MM.1S (cell line): ENCODE data around the gene SUCNR1.
"Not testable (repeated sequence)": the region's sequence is repeated elsewhere in the genome, so short reads cannot be mapped to it uniquely, and the experiment has no call there.

Experiments used
- DNase-seq: peaks from one replicate; pipeline ENCODE4 v3.0.0-alpha.2; 2015
- H2AFZ ChIP-seq: fragments of 300-600 bp; sonication (generic); 2 replicates; pipeline ENCODE4 v1.6.0; 2016; ENCODE audit warnings: antibody characterized with exemption, low read length
- H3F3A ChIP-seq: fragments of 300-600 bp; sonication (generic); 2 replicates; pipeline ENCODE4 v1.6.1; 2016; ENCODE audit warnings: mild to moderate bottlenecking, antibody characterized with exemption, low read length, moderate library complexity, mixed read lengths; ENCODE audit not compliant: insufficient read depth
- H3K27ac ChIP-seq: fragments of 300-600 bp; sonication (generic); 2 replicates; pipeline ENCODE4 v1.5.1; 2016; ENCODE audit warnings: mild to moderate bottlenecking, low read length
- H3K27me3 ChIP-seq: fragments of 300-600 bp; sonication (generic); replicated peaks from 2 replicates; pipeline ENCODE4 v1.6.0; 2016; ENCODE audit warnings: low read length; ENCODE audit not compliant: insufficient read depth
- H3K36me3 ChIP-seq: fragments of 300-600 bp; sonication (generic); replicated peaks from 2 replicates; pipeline ENCODE4 v1.6.1; 2016; ENCODE audit warnings: mild to moderate bottlenecking, low read length, mixed read lengths; ENCODE audit not compliant: insufficient read depth
- H3K4me1 ChIP-seq: fragments of 300-600 bp; sonication (generic); 2 replicates; pipeline ENCODE4 v1.6.1; 2016; ENCODE audit warnings: low read length, mixed read lengths
- H3K4me2 ChIP-seq: fragments of 300-600 bp; sonication (generic); 2 replicates; pipeline ENCODE4 v1.6.0; 2016; ENCODE audit warnings: low read depth, low read length
- H3K4me3 ChIP-seq: fragments of 300-600 bp; sonication (generic); 2 replicates; pipeline ENCODE4 v1.5.1; 2016; ENCODE audit warnings: low read length, mixed read lengths
- H3K79me2 ChIP-seq: fragments of 300-600 bp; sonication (generic); 2 replicates; pipeline ENCODE4 v1.6.1; 2016; ENCODE audit warnings: mixed run types, low read length, mixed read lengths
- H3K9ac ChIP-seq: fragments of 300-600 bp; sonication (generic); 2 replicates; pipeline ENCODE4 v1.6.1; 2016; ENCODE audit warnings: low read length, mixed read lengths
- H3K9me2 ChIP-seq: fragments of 300-600 bp; sonication (generic); replicated peaks from 2 replicates; pipeline ENCODE4 v1.6.1; 2016; ENCODE audit warnings: mild to moderate bottlenecking, low read length, mixed read lengths; ENCODE audit not compliant: insufficient read depth
- H3K9me3 ChIP-seq: fragments of 300-600 bp; sonication (generic); replicated peaks from 2 replicates; pipeline ENCODE4 v1.6.1; 2016; ENCODE audit warnings: mild to moderate bottlenecking, low read length, mixed read lengths; ENCODE audit not compliant: insufficient read depth
- H4K20me1 ChIP-seq: fragments of 300-600 bp; sonication (generic); 2 replicates; pipeline ENCODE4 v1.6.1; 2016; ENCODE audit warnings: mild to moderate bottlenecking, low read length, moderate library complexity, mixed read lengths; ENCODE audit not compliant: insufficient read depth
- EZH2 ChIP-seq: fragments of 300-600 bp; sonication (generic); optimal IDR thresholded peaks from 2 replicates; pipeline ENCODE3; 2017; ENCODE audit warnings: low read depth, mild to moderate bottlenecking, antibody characterized with exemption, low read length, mixed read lengths
- EZH2phosphoT487 ChIP-seq: fragments of 300-600 bp; sonication (generic); IDR thresholded peaks from 2 replicates; pipeline ENCODE4 v1.6.1; 2018; ENCODE audit warnings: antibody characterized with exemption, low read length
- TF ChIP-seq, protein P1 (sequence below): fragments of 300-600 bp; sonication (generic); IDR thresholded peaks from 2 replicates; pipeline ENCODE4 v1.5.1; 2016; ENCODE audit warnings: antibody characterized with exemption, low read length, mixed read lengths

The SUCNR1 gene

DNA sequence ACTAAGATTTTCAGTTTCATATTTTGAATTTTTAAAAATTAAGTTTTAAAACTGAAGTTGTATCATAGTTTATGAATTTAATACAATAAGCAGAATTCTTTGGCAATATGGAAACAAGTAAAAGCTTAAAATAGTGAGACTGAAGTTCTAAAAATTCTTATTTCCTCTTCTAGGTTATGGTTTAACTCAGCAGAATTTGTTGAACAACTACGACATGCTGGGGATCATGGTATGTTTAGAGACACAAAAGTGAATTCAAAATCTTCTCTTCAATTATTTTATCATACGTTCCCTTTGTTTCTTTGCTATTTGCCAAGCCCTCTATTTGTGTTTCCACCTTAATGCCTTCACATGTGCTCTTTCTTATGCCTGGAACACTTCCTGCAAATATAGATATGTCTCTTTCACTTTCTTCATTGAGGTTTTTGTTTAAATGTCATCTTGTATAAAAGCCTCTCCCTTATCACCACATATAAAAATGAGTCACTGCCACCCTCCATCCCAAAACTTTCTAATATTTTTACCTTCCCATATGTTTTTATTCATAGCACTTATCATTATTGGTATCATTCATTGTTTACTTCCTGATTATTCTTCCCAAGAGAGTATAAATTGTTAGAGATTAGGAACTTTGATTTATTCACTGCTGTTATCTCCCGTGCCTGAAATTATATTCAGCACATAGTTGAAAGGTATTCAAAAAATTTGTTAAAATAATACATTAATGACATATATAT, 6.4 kb downstream of the SUCNR1 start:
- Histone ChIP-seq H3K9me3 (no peaks in the 10 kb centered on the region), H3K4me3 (no peak overlapping the region), H3K9ac (no peak overlapping the region), H3K9me2 (no peaks in the 10 kb centered on the region), H3K36me3 (no peaks in the 10 kb centered on the region), H3K79me2 (no peaks in the 10 kb centered on the region), H3K27ac (no peak overlapping the region), H3K4me1 (peaks cover 9% of the 10 kb centered on the region; the same call in 1 of the 2 replicates), H3K4me2 (peak overlapping the region; percentile 37; the same call in 1 of the 2 replicates), H4K20me1 (no peaks in the 10 kb centered on the region), H3F3A (no peaks in the 10 kb centered on the region; the same call in 1 of the 2 replicates), H2AFZ (peak overlapping the region; percentile 23; the same call in 1 of the 2 replicates), H3K27me3 (no peaks in the 10 kb centered on the region)
- TF ChIP-seq EZH2 (no peak), EZH2phosphoT487 (no peak)
- TF ChIP-seq, protein P1, sequence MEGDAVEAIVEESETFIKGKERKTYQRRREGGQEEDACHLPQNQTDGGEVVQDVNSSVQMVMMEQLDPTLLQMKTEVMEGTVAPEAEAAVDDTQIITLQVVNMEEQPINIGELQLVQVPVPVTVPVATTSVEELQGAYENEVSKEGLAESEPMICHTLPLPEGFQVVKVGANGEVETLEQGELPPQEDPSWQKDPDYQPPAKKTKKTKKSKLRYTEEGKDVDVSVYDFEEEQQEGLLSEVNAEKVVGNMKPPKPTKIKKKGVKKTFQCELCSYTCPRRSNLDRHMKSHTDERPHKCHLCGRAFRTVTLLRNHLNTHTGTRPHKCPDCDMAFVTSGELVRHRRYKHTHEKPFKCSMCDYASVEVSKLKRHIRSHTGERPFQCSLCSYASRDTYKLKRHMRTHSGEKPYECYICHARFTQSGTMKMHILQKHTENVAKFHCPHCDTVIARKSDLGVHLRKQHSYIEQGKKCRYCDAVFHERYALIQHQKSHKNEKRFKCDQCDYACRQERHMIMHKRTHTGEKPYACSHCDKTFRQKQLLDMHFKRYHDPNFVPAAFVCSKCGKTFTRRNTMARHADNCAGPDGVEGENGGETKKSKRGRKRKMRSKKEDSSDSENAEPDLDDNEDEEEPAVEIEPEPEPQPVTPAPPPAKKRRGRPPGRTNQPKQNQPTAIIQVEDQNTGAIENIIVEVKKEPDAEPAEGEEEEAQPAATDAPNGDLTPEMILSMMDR, result no peak
- no peak for DNase-seq

DNA sequence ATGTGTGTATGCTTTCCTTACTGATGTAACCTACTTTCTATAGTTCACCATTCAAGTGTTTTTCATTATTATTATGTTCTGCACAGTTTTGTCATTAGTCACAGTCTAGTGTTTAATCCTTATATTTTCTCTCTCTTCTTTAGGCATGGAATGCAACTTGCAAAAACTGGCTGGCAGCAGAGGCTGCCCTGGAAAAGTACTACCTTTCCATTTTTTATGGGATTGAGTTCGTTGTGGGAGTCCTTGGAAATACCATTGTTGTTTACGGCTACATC, 6.9 kb downstream of the SUCNR1 start:
- no peak overlapping the region for H2AFZ ChIP-seq
- no peaks in the 10 kb centered on the region for H4K20me1 ChIP-seq
- H3K4me1 ChIP-seq, result peaks cover 9% of the 10 kb centered on the region; the same call in 1 of the 2 replicates
- H3K27me3 ChIP-seq, result no peaks in the 10 kb centered on the region
- H3K79me2 ChIP-seq, result no peaks in the 10 kb centered on the region
- no peak overlapping the region for H3K4me2 ChIP-seq
- H3K27ac ChIP-seq, result no peak overlapping the region
- DNase-seq, result no peak
- H3F3A ChIP-seq, result no peaks in the 10 kb centered on the region; the same call in 1 of the 2 replicates
- H3K9me3 ChIP-seq, result no peaks in the 10 kb centered on the region
- no peak for TF ChIP-seq EZH2
- no peak for TF ChIP-seq EZH2phosphoT487
- TF ChIP-seq, protein P1, result no peak
- H3K9ac ChIP-seq, result no peak overlapping the region
- no peaks in the 10 kb centered on the region for H3K9me2 ChIP-seq
- no peaks in the 10 kb centered on the region for H3K36me3 ChIP-seq
- H3K4me3 ChIP-seq, result no peak overlapping the region

DNA sequence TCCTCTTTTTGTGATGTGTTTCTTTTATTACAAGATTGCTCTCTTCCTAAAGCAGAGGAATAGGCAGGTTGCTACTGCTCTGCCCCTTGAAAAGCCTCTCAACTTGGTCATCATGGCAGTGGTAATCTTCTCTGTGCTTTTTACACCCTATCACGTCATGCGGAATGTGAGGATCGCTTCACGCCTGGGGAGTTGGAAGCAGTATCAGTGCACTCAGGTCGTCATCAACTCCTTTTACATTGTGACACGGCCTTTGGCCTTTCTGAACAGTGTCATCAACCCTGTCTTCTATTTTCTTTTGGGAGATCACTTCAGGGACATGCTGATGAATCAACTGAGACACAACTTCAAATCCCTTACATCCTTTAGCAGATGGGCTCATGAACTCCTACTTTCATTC, 7.7 kb downstream of the SUCNR1 start:
- Histone ChIP-seq H3K4me3 (no peak overlapping the region), H3K4me1 (peaks cover 6% of the 10 kb centered on the region; the same call in 1 of the 2 replicates), H3K27me3 (no peaks in the 10 kb centered on the region), H3K4me2 (no peak overlapping the region), H4K20me1 (no peaks in the 10 kb centered on the region), H3K9me2 (no peaks in the 10 kb centered on the region), H3F3A (no peaks in the 10 kb centered on the region), H3K36me3 (no peaks in the 10 kb centered on the region), H3K27ac (no peak overlapping the region), H3K9me3 (no peaks in the 10 kb centered on the region), H3K79me2 (no peaks in the 10 kb centered on the region), H3K9ac (no peak overlapping the region), H2AFZ (no peak overlapping the region)
- TF ChIP-seq, protein P1, result no peak
- no peak for TF ChIP-seq EZH2
- TF ChIP-seq EZH2phosphoT487, result no peak
- no peak for DNase-seq

DNA sequence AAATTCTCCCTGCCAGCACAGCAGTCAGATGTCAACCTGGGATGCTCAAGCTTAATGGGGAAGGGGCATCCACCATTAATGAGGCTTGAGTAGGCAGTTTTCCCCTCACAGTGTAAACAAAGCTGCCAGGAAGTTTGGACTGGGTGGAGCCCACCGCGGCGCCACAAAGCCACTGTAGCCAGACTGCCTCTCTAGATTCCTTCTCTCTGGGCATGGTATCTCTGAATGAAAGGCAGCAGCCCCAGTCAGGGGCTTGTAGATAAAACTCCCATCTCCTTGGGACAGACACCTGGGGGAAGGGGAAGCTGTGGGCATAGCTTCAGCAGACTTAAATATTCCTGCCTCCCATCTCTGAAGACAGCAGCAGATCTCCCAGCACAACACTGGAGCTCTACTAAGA, 12.0 kb downstream of the SUCNR1 start:
- not testable (repeated sequence) for H3K36me3 ChIP-seq, H4K20me1 ChIP-seq, H3K9me3 ChIP-seq, H3K9me2 ChIP-seq, H3K4me2 ChIP-seq, H3K9ac ChIP-seq, H3K27ac ChIP-seq, DNase-seq, H2AFZ ChIP-seq, H3K4me3 ChIP-seq, H3K79me2 ChIP-seq, H3K27me3 ChIP-seq, H3F3A ChIP-seq
- H3K4me1 ChIP-seq, result peaks cover 10% of the 10 kb centered on the region

DNA sequence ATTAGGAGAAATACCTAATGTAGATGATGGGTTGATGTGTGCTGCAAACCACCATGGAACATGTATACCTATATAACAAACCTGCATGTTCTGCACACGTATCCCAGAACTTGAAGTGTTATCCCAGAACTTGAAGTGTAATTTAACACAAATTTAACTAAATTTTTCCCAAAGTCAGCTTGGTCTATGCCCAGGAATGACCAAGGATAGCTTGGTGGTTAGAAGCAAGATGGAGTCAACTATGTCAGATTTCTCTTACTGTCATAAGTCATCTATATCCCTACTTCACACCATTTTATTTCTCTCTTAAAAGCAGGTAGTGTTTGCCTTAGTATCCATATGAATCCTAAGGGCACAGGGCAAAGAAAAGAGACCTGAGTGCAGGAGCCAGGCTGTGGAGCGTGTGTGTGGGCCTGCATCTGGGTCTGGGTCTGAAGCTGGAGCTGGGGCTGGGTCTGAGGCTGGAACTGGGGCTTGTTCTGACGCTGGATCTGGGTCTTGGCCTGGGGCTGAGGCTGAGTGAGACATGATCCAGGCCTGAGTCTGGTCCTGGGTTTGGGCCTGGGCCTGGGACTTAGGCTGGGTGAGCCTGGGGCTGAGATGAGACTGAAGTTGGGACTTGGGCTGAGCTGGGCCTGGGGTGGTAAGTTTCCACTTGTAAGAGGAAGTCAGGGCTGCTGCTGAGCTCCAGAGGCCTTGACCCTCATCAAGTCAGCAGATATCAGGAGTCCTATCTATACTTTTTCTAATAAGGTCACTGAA, 14.2 kb downstream of the SUCNR1 start:
- not testable (repeated sequence) for H3K27me3 ChIP-seq, H3K4me2 ChIP-seq, H2AFZ ChIP-seq, DNase-seq, H4K20me1 ChIP-seq, H3K27ac ChIP-seq, H3K4me3 ChIP-seq, H3K9me2 ChIP-seq, H3K36me3 ChIP-seq, H3K79me2 ChIP-seq, H3K9ac ChIP-seq, H3K9me3 ChIP-seq
- peaks cover 21% of the 10 kb centered on the region for H3K4me1 ChIP-seq
- peaks cover 15% of the 10 kb centered on the region for H3F3A ChIP-seq
